ENCODE measurements around the gene PTH2R. TPM values are rescaled to one million over a fixed set of nuclear protein-coding genes. Genes with fewer than 3 reads are reported as not detected.
"Not testable (repeated sequence)": the region's sequence is repeated elsewhere in the genome, so short reads cannot be mapped to it uniquely, and the experiment has no call there.

Gene PTH2R
- total RNA-seq, 1 experiment from 2014 or later: 0.48 TPM

- H3K4me1 Mint-ChIP-seq: peaks cover 11% of the 10 kb centered on the region
- no peak overlapping the region for H3K27ac Mint-ChIP-seq
- TF ChIP-seq ZNF512 (CRISPR knock-in tag; IDR thresholded peaks at IDR 0.05; ENCODE audit: borderline replicate concordance) (no peak), FOXJ3 (CRISPR knock-in tag; IDR thresholded peaks at IDR 0.05; ENCODE audit: borderline replicate concordance) (no peak), MYBL2 (CRISPR knock-in tag; IDR thresholded peaks at IDR 0.05) (no peak), NFE2L1 (CRISPR knock-in tag; IDR thresholded peaks at IDR 0.05) (no peak), ZNF219 (CRISPR knock-in tag; IDR thresholded peaks at IDR 0.05; ENCODE audit: borderline replicate concordance) (no peak), ZNF423 (CRISPR knock-in tag; IDR thresholded peaks at IDR 0.05) (no peak), PRRX2 (CRISPR knock-in tag; IDR thresholded peaks at IDR 0.05) (no peak), ZNF532 (CRISPR knock-in tag; IDR thresholded peaks at IDR 0.05; ENCODE audit: borderline replicate concordance) (no peak), ZBTB21 (CRISPR knock-in tag; IDR thresholded peaks at IDR 0.05; ENCODE audit: borderline replicate concordance) (no peak), MLX (CRISPR knock-in tag; IDR thresholded peaks at IDR 0.05) (no peak), ZNF416 (CRISPR knock-in tag; IDR thresholded peaks at IDR 0.05) (no peak), HMGXB4 (CRISPR knock-in tag; IDR thresholded peaks at IDR 0.05) (no peak), FOXP4 (CRISPR knock-in tag; IDR thresholded peaks at IDR 0.05) (no peak), JAZF1 (CRISPR knock-in tag; IDR thresholded peaks at IDR 0.05) (no peak), KAT7 (CRISPR knock-in tag; IDR thresholded peaks at IDR 0.05; ENCODE audit: borderline replicate concordance) (no peak), SMAD3 (CRISPR knock-in tag; IDR thresholded peaks at IDR 0.05; ENCODE audit: borderline replicate concordance) (no peak), ZBTB43 (CRISPR knock-in tag; IDR thresholded peaks at IDR 0.05) (no peak), ARID4B (CRISPR knock-in tag; IDR thresholded peaks at IDR 0.05; ENCODE audit: borderline replicate concordance) (no peak), TP53 (CRISPR knock-in tag; IDR thresholded peaks at IDR 0.05) (no peak)
- CTCF ChIA-PET: interaction anchor here (1.3 kb wide), 1 partner anchor 95 kb away, joined by 5 read pairs; the partner anchor contains the start of gene PTH2R
- H3K4me3 Mint-ChIP-seq: no peak overlapping the region
- POLR2A ChIA-PET: no interaction called here
- H3K36me3 Mint-ChIP-seq: no peaks in the 10 kb centered on the region
- no peaks in the 10 kb centered on the region for H3K27me3 Mint-ChIP-seq (ENCODE audit: low read depth)
- no peak for ATAC-seq
- peaks cover 17% of the 10 kb centered on the region for H3K9me3 Mint-ChIP-seq
- no peak for DNase-seq (ENCODE audit: low spot score)
These were observed 95.7 kb downstream of the PTH2R start for GRCh38 chr2:208502288-208502687.

- H3K36me3 Mint-ChIP-seq; H3K4me3 Mint-ChIP-seq; POLR2A ChIA-PET; H3K27ac Mint-ChIP-seq; ATAC-seq; CTCF ChIA-PET; DNase-seq (ENCODE audit: low spot score); H3K27me3 Mint-ChIP-seq (ENCODE audit: low read depth): not testable (repeated sequence)
- H3K9me3 Mint-ChIP-seq: peaks cover 17% of the 10 kb centered on the region
- H3K4me1 Mint-ChIP-seq: peaks cover 11% of the 10 kb centered on the region
These were observed 98.8 kb downstream of the PTH2R start for GRCh38 chr2:208505365-208505764.
